Measurements from ENCODE around the gene TFCP2.

DNA sequence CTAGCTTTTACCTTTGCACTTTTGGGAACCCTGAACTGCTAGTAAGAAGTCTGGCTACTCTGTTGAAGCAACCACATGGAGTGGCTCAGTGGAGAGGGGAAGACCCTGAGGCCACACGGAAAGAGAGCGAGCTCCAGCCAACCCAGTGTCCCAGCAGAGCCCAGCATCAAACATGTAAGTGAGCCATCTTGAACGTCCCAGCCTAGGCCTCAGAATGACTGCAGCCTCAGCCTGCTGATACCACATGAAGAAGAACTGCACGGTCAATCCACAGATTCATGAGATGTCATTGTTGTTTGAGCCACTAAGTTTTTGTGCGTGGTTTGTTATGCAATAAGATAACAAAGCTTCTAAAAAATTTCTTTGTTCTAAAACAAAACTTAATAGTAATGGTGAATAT lies 40.2 kb downstream of the TFCP2 start:
- TF ChIP-seq POLR2A (IDR thresholded peaks at IDR 0.05), result no peak
- TF ChIP-seq CTCF (IDR thresholded peaks at IDR 0.05), result no peak
